ENCODE data around the gene LRP8.

GRCh38 chr1:53377438-53377841 is 49.6 kb upstream of the LRP8 start:
- TF ChIP-seq CTCF (IDR thresholded peaks at IDR 0.05) (no peak), POLR2A (IDR thresholded peaks at IDR 0.05) (no peak)
